HepG2 (cell line): ENCODE data around the gene STK32B.

Source experiments
- EP300 ChIP-seq, 3 experiments: sonication (generic) in 1 of 3; formaldehyde crosslinking in 1 of 3; IDR thresholded peaks; 2 replicates each; pipeline versions ENCODE4 v1.5.1 to v1.6.1; 2011 to 2020; ENCODE audit warnings: low read depth in 2 of 3, low read length in 2 of 3, borderline replicate concordance in 1 of 3, improper control_type of control experiment in 1 of 3, mild to moderate bottlenecking in 1 of 3, missing genetic modification reagents in 1 of 3, moderate library complexity in 1 of 3
- ETV6 ChIP-seq: sonication (generic); formaldehyde crosslinking; conservative IDR thresholded peaks from 2 replicates; pipeline ENCODE4 v1.4.0; 2020; ENCODE audit warnings: missing genetic modification reagents
- EZH2 ChIP-seq: conservative IDR thresholded peaks from 2 replicates; pipeline ENCODE4 v1.6.1; 2012; ENCODE audit warnings: mild to moderate bottlenecking, low read depth, low read length, moderate library complexity
- HES4 ChIP-seq: sonication (generic); formaldehyde crosslinking; IDR thresholded peaks from 2 replicates; pipeline ENCODE4 v1.9.0; 2021; ENCODE audit warnings: mild to moderate bottlenecking, missing genetic modification reagents, borderline replicate concordance
- JUN ChIP-seq: sonication (generic); formaldehyde crosslinking; IDR thresholded peaks from 2 replicates; pipeline ENCODE4 v1.4.0; 2020; ENCODE audit warnings: mild to moderate bottlenecking, missing genetic modification reagents
- LCORL ChIP-seq, 2 experiments: fragments of 450-650 bp in 1 of 2; sonication (generic) in 1 of 2; formaldehyde crosslinking in 1 of 2; IDR thresholded peaks; 2 replicates each; pipeline versions ENCODE4 v1.5.0 to v1.6.1; 2017 to 2020; ENCODE audit warnings: antibody characterized with exemption in 1 of 2, missing genetic modification reagents in 1 of 2
- NCOA2 ChIP-seq: sonication (generic); formaldehyde crosslinking; IDR thresholded peaks from 2 replicates; pipeline ENCODE4 v1.8.0; 2022; ENCODE audit warnings: inconsistent platforms
- POLR2A ChIP-seq, 2 experiments: IDR thresholded peaks; 2 replicates each; pipeline ENCODE4 v1.6.1; 2011; ENCODE audit warnings: low read depth in 2 of 2, low read length in 2 of 2, mild to moderate bottlenecking in 1 of 2, moderate library complexity in 1 of 2; ENCODE audit not compliant: insufficient read depth in 1 of 2
- PRDM15 ChIP-seq: sonication (generic); formaldehyde crosslinking; IDR thresholded peaks from 2 replicates; pipeline ENCODE4 v1.4.0; 2020; ENCODE audit warnings: missing genetic modification reagents
- RERE ChIP-seq: IDR thresholded peaks from 2 replicates; pipeline ENCODE4 v1.6.1; 2016; ENCODE audit warnings: low read depth, missing genetic modification reagents, missing compliant biosample characterization
- ZNF775 ChIP-seq: sonication (generic); formaldehyde crosslinking; IDR thresholded peaks from 2 replicates; pipeline ENCODE4 v1.4.0; 2020; ENCODE audit warnings: missing genetic modification reagents, mild to moderate bottlenecking, moderate library complexity, borderline replicate concordance
- ZNF780A ChIP-seq: sonication (generic); formaldehyde crosslinking; IDR thresholded peaks from 2 replicates; pipeline ENCODE4 v1.8.0; 2022; ENCODE audit warnings: mild to moderate bottlenecking, missing genetic modification reagents, moderate library complexity
- TF ChIP-seq, protein P1 (sequence below): IDR thresholded peaks from 2 replicates; pipeline ENCODE4 v1.6.1; 2012; ENCODE audit warnings: inconsistent platforms

DNA sequence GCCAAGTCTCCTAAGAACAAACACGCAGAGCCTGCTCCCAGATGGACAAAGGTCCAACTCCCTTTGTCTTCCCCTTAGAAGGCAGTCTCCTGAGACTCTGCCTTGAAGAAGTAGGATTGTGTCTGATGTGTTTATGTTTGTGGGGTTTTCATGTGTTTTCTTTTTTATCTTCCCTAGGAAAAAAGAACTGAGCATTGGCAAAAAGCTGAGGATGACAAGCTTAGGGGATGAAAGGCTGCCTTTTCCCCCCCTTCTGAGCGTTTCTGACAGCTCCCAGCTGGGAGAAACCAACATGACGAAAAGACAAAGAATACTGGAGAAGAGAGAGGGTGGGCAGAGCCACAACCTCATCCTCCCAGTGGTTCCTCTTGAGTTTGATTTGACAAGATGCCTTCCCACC, 475.9 kb downstream of the STK32B start:
- TF ChIP-seq, protein P1, sequence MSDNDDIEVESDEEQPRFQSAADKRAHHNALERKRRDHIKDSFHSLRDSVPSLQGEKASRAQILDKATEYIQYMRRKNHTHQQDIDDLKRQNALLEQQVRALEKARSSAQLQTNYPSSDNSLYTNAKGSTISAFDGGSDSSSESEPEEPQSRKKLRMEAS = no peak
- TF ChIP-seq EP300 (IDR thresholded peaks at IDR 0.05; ENCODE audit: low read depth in 2 of 2, low read length in 2 of 2) (no peak), EP300 (CRISPR knock-in tag; IDR thresholded peaks at IDR 0.05; ENCODE audit: borderline replicate concordance) (no peak), ZNF775 (no peak), ZNF780A (no peak), EZH2 (no peak), NCOA2 (no peak), ETV6 (no peak), LCORL (IDR thresholded peaks at IDR 0.05) (no peak), LCORL (CRISPR knock-in tag; IDR thresholded peaks at IDR 0.05) (no peak), POLR2A (IDR thresholded peaks at IDR 0.05; ENCODE audit: insufficient read depth in 1 of 2, low read depth in 2 of 2, low read length in 2 of 2) (no peak), PRDM15 (CRISPR knock-in tag) (no peak), JUN (CRISPR knock-in tag) (no peak), HES4 (no peak), RERE (CRISPR knock-in tag) (no peak)
